Activated T-helper 2 cell treated with anti-CD3 and anti-CD28 coated beads, Interferon-gamma antibody, Interleukin-2, Interleukin-4, amounts not matched to agents 10 μg/mL and 5 μg/mL and 100 μg/mL, durations not matched to agents 14 hours and 24 hours and 36 hours (primary cell): ENCODE data around the gene SLC25A1. TPM values are rescaled to one million over a fixed set of nuclear protein-coding genes. Genes with fewer than 3 reads are reported as not detected.

ENCODE experiments used
- DNase-seq: peaks from one replicate; pipeline ENCODE4 v3.0.0; 2021; ENCODE audit warnings: low spot score
- H3K27ac Mint-ChIP-seq: one replicate; pipeline ENCODE4 v1.8.0; 2021; ENCODE audit warnings: mixed read lengths
- H3K27me3 Mint-ChIP-seq: one replicate; pipeline ENCODE4 v1.8.0; 2021; ENCODE audit warnings: low read depth, mixed read lengths
- H3K36me3 Mint-ChIP-seq: one replicate; pipeline ENCODE4 v1.8.0; 2021; ENCODE audit warnings: low read depth, mixed read lengths
- H3K4me1 Mint-ChIP-seq: one replicate; pipeline ENCODE4 v1.8.0; 2021; ENCODE audit warnings: low read depth, mixed read lengths
- H3K4me3 Mint-ChIP-seq: one replicate; pipeline ENCODE4 v1.8.0; 2021; ENCODE audit warnings: low read depth, mild to moderate bottlenecking, moderate library complexity, mixed read lengths
- H3K9me3 Mint-ChIP-seq: one replicate; pipeline ENCODE4 v1.8.0; 2021; ENCODE audit warnings: mixed read lengths
- intact Hi-C: fragments of 100-400 bp; cut with micrococcal nuclease; formaldehyde crosslinking; loops from one replicate; pipeline ENCODE4 v1.15.1; 2023
- total RNA-seq: library from RNA; stranded (reverse); gene quantifications from 2 replicates; pipeline ENCODE4 v1.2.3, GENCODE V29; 2022

The SLC25A1 gene
- total RNA-seq, 1 donor from 2014 or later: 52.0 TPM

- H3K27ac Mint-ChIP-seq: no peak overlapping the region
- H3K4me3 Mint-ChIP-seq: no peak overlapping the region
- H3K9me3 Mint-ChIP-seq: no peaks in the 10 kb centered on the region
- H3K36me3 Mint-ChIP-seq: peaks cover 20% of the 10 kb centered on the region
- H3K4me1 Mint-ChIP-seq: no peaks in the 10 kb centered on the region
- H3K27me3 Mint-ChIP-seq: no peaks in the 10 kb centered on the region
- no peak for DNase-seq
- intact Hi-C loops: no loop called here
These were observed 46.9 kb downstream of the SLC25A1 start for GRCh38 chr22:19131685-19132015.

DNA sequence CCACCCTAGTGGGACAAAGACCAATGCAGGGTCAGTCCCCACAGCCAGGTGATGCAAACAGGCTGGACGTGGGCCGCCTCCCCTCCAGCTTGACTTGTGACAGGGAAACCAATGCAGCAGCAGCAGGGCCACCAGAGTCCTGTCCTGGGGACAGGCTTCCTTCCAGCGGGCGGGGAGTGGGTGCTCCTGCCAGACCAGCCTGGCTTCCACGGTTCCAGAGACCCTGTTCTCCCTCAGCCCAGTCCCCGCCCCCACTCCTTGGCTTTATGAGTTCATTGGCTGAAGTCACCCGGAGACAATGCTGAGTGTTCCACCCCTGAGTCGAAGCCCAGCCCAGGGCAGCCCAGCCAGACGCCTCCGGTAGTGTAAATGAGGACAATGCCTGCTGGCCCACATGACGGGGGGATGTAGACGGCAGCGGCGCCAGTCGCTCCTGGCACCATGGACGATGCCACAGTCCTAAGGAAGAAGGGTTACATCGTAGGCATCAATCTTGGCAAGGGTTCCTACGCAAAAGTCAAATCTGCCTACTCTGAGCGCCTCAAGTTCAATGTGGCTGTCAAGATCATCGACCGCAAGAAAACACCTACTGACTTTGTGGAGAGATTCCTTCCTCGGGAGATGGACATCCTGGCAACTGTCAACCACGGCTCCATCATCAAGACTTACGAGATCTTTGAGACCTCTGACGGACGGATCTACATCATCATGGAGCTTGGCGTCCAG lies 47.4 kb downstream of the SLC25A1 start, which contains the start of gene TSSK2:
TSSK2 (plus strand) TSS at position 350 of the 726 bp plus-strand sequence; CDS start at position 442, 92 bp downstream.
- no peak for DNase-seq
- Mint-ChIP-seq H3K4me1 (no peaks in the 10 kb centered on the region), H3K9me3 (no peaks in the 10 kb centered on the region), H3K36me3 (peaks cover 15% of the 10 kb centered on the region), H3K27ac (no peak within 1 kb of the TSS), H3K4me3 (no peak within 1 kb of the TSS), H3K27me3 (no peaks in the 10 kb centered on the region)
- intact Hi-C loops: no loop called here

DNA sequence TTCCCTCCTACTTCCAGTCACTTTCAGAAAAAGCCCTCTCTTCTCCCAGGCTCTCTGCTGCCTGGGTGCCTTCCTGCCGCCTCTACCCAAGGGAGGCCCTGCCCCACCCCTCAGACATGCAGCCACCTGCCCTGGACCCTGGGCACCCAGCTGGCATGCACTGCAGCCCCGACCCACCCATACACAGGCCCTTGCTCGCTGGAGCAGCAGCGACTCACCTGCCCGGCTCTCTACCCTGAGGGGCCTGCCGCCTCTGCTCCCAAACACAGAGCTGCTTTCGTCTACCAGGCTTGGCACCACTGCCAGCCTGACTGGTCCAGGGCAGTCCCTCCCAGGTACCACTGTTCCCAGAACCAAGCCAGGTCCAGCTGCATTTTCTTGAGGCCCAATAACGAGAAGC lies 48.7 kb downstream of the SLC25A1 start:
- peaks cover 6% of the 10 kb centered on the region for H3K36me3 Mint-ChIP-seq
- H3K27ac Mint-ChIP-seq: no peak overlapping the region
- H3K27me3 Mint-ChIP-seq: no peaks in the 10 kb centered on the region
- H3K4me1 Mint-ChIP-seq: no peaks in the 10 kb centered on the region
- no peaks in the 10 kb centered on the region for H3K9me3 Mint-ChIP-seq
- DNase-seq: no peak
- intact Hi-C loops: no loop called here
- H3K4me3 Mint-ChIP-seq: no peak overlapping the region

DNA sequence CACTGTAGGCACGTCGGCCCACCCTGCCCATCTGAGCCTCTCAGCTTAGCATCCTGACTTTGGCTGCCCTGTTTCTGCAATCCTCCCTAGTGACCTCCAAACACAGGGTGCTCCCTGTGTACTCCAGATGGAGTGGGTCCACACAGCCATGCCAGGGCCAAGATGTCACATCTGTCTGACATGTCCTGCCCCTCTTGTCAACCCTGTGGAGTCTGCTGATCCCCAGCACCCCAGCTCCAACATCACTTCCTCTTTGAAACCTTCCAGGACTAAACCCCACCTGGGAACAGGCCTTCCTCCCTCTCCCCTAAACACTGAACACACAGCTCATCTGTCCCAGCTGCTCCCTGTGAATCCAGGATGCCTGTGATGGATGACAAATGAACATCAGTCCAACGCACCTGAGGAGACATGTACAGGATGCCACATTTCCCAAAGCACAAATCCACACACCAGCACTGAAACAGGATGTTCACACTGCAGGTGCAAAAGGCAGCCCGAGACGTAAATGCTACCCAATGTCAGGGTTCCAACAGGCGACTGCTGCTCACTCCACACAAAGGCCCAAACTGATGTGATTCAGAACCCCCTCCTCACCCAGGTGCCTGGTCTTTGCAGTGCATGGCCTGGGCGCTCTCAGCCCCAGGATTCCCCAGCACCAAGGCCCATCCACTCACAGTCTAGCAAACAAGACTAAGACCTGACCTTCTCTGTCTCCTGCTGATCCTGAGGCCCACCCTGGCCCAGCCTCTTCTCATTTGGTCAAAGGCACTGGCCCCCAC lies 49.4 kb downstream of the SLC25A1 start:
- H3K27me3 Mint-ChIP-seq: no peaks in the 10 kb centered on the region
- no peaks in the 10 kb centered on the region for H3K9me3 Mint-ChIP-seq
- intact Hi-C loops: no loop called here
- no peaks in the 10 kb centered on the region for H3K4me1 Mint-ChIP-seq
- no peak overlapping the region for H3K4me3 Mint-ChIP-seq
- H3K36me3 Mint-ChIP-seq: peaks cover 6% of the 10 kb centered on the region
- DNase-seq: no peak
- no peak overlapping the region for H3K27ac Mint-ChIP-seq

DNA sequence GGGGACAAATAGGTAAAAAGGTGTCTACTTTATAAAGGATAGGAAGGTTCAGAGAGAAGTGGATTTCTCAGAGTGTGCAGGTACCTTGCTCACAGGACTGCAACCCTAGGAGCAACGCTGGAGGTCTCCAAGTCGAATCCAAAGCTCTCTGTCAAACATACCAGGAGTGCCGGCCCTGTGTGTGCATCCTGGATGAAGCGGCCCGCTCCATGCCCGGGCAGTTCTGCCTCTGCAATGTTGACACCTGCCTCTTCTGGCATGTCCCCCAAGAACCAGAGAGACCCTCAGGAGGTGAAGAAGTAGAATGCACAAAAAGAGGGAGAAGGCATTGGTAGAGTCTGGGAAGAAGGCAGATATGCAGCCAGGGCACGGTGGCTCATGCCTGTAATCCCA lies 50.5 kb downstream of the SLC25A1 start:
- Mint-ChIP-seq H3K9me3 (no peaks in the 10 kb centered on the region), H3K27me3 (peaks cover 2% of the 10 kb centered on the region), H3K27ac (no peak overlapping the region), H3K36me3 (peaks cover 6% of the 10 kb centered on the region), H3K4me1 (peaks cover 3% of the 10 kb centered on the region), H3K4me3 (no peak overlapping the region)
- intact Hi-C loops: no loop called here
- DNase-seq: no peak

- intact Hi-C loops: no loop called here
- Mint-ChIP-seq H3K36me3 (peaks cover 6% of the 10 kb centered on the region), H3K4me3 (no peak overlapping the region), H3K27ac (no peak overlapping the region), H3K9me3 (no peaks in the 10 kb centered on the region), H3K27me3 (peaks cover 2% of the 10 kb centered on the region), H3K4me1 (peaks cover 3% of the 10 kb centered on the region)
- DNase-seq: no peak
These were observed 51.1 kb downstream of the SLC25A1 start for GRCh38 chr22:19127329-19128008.

DNA sequence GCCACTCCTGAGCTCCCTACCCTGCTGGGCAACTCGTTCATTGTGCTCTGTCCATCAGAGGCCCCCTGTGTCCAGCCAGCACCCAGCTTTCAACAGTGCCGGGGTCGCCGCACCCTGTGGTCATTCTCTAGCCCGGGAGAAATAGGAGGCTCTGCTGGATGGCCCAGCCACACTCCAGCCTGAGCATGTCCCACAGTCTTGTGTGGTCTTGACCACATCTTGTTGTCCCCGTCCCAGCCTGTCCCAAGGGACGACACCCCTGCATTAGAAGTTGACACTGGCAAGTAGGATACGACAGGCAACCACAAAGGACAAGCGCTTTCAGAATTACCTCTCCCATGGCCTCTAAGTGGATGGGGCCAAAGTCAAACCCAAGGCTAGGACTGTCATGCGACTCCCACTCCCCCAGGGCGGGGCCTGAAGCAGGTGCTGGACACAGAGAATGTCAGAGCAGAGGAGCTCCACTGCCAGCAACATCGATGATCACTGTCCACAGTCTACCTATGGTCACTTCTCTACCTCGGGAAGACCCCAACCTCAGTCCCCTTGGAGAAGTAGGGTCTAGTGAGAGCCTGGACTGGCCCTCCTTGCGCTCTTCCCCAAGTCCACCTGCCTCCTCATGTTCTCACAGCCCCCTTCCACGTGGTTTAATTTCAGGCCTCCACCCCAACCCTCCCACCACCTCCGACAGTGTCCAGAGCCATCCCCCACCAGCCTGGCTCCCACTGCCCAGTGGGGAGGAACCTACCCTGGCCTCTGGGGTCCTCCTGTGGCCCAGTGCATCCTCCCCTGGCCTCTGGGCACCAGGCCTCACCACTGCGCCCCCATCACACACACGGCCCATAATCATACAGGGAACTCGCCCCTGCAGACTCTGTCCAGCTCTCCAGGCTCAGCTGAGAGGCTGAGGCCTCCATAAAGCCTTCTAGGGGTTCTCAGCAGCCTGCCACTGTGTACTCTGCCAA lies 51.9 kb downstream of the SLC25A1 start:
- peaks cover 1% of the 10 kb centered on the region for H3K36me3 Mint-ChIP-seq
- H3K4me1 Mint-ChIP-seq: peaks cover 3% of the 10 kb centered on the region
- H3K9me3 Mint-ChIP-seq: no peaks in the 10 kb centered on the region
- no peak for DNase-seq
- H3K27me3 Mint-ChIP-seq: peaks cover 2% of the 10 kb centered on the region
- H3K27ac Mint-ChIP-seq: no peak overlapping the region
- H3K4me3 Mint-ChIP-seq: no peak overlapping the region
- intact Hi-C loops: no loop called here

Other genes starting within 250 kb of the SLC25A1 start
- 0.50 and 0.94 TPM in 2 replicates for gene PRODH, start 242.4 kb downstream of the SLC25A1 start, total RNA-seq
- gene DGCR2, start 56.3 kb downstream of the SLC25A1 start, total RNA-seq: 20.8 and 22.5 TPM in 2 replicates
- gene TSSK2, start 47.4 kb downstream of the SLC25A1 start, total RNA-seq: not detected in 2 replicates
- 19.4 and 20.3 TPM in 2 replicates for gene ESS2, start 34.1 kb downstream of the SLC25A1 start, total RNA-seq
- not detected in 2 replicates for gene GSC2, start 28.4 kb downstream of the SLC25A1 start, total RNA-seq
- 0.60 and 1.5 TPM in 2 replicates for gene CLTCL1, start 113.0 kb upstream of the SLC25A1 start, total RNA-seq